RKO (cell line): ENCODE measurements around the gene SLC7A9.
"Not testable (repeated sequence)": the region's sequence is repeated elsewhere in the genome, so short reads cannot be mapped to it uniquely, and the experiment has no call there.

Source experiments
- DNase-seq: peaks from one replicate; pipeline ENCODE4 v3.0.0-alpha.2; 2016; ENCODE audit warnings: low spot score

SLC7A9 gene

DNA sequence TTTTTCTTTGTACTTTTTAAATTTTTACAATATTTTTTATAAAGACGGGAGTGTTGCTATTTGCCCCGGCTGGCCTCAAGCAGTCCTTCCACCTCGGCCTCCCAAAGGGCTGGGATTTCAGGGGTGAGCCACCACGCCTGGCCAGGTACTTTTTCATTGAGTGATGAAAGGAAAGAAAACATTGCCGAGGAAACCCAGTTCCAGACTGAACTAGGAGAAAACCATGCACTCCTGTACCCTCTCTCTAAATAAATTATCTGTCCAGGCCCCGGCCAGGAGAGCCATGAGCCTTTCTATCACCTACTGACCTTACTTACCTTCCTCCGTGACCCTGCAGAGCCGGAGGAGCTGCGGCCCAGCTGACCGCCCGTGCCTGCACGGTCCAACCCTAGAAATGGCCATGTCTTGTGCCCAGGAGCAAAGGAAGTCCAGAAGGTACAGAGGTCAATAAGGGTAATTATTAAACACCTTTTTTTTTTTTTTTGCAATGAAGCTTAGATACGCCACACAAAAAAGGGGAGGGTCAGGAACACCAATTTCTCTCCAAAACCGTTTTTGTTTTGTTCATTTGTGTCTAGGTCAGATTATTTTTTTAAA, at the start of gene SLC7A9:
SLC7A9 (minus strand) TSS at position 399 of the 597 bp plus-strand sequence. CDS start 1,233 bp downstream, outside the sequence.
- DNase-seq, result no peak

DNA sequence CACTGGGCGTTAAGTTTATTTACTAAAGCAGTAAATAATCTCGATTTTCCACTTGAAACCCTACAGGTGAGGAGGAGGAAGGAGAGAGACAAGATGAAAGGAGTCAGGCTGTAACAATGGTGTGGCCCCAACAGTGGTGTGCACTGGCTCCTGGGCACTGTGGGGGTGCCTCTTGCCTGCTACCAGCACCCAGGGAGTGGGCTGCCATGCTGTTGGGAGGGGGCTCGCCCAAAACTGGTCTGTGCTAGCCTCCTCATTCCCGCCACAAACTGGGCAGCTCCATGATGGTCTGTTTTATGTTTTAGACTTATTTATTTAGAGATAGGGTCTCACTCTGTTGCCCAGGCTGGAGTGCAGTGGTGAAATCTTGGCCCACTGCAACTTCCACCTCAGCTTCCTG, 49.8 kb upstream of the SLC7A9 start:
- DNase-seq, result no peak

DNA sequence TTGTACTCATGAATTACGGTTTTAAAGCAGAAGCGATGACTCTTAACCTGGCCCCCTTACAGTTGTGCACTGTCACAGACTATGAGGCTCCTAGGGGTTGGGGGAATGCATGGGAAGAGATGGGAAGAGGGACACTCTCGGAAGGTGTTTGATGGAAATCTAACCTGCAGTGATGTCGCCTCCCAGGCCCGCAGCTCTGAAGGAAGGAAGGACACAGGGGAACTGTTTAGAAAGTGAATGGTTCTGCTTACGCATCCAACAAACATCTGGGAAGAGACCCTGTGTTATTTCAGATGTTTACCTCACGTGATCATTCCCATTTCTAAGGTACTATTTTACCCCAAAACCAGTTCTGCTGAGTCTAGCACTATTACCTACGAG, 48.0 kb upstream of the SLC7A9 start:
- no peak for DNase-seq

DNA sequence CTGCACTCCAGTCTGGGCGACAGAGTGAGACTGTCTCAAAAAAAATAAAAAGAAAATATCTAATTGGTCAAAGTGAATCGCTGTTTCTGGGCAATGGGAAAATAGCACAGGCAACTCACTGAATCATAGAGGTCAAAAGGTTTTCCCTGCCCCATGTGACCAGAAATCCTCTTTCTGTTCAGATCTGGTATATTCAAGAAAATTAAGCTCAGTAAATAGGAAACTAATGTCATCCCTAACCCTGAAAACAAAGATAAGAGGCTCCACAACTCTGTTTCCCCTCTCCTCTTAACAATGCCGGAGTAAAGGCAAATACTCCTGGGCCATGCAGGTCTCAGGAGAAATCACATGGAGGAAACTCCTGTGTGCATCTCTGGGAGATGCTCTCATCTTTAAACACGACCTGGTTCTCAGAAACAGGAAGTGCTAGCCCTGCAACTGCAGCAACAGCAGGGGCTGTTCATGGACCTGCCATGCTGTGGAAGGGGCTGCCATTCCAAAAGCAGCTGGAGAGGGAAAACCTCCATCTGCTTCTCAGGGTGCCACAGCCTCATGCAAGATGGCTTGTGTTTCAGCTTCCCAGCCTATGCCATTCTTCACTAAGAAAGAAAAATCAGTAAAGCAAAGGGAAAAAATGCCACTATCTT, 47.5 kb upstream of the SLC7A9 start:
- DNase-seq, result no peak

DNA sequence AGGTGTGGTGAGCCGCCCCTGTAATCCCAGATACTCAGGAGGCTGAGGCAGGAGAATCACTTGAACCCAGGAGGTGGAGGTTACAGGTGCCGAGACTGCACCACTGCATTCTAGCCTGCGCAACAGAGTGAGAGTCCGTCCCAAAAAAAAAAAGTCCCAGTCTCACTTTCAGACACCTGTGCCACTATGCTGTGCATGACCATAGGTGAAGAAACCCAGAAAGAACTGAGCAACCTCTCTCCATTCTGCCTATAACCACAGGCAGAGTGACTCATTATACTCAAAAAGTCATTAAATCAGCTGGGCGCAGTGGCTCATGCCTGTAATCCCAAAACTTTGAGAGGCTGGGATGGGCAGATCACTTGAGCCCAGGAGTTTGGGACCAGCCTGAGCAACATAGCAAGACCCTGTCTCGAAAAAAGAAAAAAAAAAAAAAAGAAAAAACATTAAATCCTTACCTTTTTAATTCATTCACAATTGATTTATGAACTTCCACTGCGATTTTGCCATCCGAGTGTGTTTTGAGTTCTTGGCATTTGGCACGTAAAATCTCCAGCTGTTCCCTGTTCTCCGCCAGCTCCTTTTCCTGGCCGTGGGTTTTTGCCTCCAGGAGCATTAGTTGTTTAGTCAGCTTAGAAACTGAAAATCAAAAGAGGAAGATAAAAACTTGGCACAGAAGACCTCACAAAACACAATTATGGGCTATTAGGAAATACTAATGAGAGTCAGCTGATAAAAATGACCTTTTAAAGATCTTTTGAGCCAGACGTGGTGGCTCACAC, 45.5 kb upstream of the SLC7A9 start:
- no peak for DNase-seq

DNA sequence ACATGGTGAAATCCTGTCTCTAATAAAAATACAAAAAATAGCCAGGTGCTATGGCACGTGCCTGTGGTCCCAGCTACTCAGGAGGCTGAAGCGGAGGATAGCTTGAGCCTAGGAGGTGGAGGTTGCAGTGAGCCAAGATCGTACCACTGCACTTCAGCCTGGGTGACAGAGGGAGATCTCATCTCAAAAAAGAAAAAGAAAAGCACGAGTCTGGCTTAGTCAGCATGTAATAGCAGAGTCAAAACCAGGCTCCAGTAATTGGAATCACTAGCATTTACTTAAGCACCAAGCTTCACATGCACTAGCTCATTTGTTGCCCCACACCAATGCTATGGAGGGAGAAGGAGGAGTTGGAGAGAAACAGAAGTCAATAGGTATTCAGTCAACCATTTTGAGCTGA, 41.9 kb upstream of the SLC7A9 start:
- DNase-seq, result no peak

DNA sequence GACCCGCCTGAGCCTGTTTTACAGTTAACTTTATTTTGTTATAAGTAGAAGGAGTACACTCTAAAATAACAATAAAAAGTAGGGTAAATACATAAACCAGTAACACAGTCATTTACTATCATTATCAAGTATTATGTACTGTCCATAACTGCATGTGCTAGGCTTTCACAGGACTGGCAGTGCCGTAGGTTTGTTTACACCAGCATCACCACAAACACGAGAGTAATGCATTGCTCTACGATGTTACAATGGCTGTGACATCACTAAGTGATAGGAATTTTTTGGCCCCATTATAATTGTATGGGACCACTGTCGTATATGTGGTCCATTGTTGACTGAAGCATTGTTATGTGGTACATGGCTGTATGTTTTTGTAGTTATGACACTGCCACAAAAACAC, 41.3 kb upstream of the SLC7A9 start:
- DNase-seq, result no peak

DNA sequence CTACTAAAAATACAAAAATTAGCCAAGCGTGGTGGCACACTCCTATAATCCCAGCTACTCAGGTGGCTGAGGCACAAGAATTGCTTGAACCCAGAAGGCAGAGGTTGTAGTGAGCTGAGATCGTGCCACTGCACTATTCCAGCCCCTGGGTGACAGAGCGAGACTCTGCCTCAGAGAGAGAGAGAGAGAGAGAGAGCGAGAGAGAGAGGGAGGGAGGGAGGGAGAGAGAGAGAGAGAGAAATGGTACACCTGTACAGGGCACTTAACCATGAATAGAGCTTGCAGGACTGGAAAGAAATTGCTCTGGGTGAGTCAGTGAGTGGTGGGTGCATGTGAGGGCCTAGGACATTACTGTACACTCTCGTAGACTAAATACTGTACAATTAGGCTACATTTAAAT, 40.5 kb upstream of the SLC7A9 start:
- DNase-seq, result no peak

DNA sequence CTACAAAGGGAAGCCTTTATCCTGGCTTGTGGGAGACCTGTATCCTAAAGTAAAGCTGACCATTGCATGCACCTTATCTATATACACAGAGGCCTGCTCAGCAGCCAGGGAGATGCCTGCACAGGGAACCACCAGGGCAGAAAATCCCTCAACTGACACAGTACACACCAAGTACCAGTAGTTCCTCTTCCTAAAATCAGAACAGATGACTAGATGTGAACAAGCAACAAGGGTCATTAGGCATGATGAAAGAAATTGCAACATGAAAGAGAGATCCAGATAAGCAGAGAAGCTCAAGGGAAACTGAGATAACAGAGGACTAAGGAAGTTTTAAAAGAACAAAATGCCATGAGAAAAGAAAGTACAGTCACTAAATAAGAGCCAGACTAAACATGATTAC, 39.7 kb upstream of the SLC7A9 start:
- no peak for DNase-seq

DNA sequence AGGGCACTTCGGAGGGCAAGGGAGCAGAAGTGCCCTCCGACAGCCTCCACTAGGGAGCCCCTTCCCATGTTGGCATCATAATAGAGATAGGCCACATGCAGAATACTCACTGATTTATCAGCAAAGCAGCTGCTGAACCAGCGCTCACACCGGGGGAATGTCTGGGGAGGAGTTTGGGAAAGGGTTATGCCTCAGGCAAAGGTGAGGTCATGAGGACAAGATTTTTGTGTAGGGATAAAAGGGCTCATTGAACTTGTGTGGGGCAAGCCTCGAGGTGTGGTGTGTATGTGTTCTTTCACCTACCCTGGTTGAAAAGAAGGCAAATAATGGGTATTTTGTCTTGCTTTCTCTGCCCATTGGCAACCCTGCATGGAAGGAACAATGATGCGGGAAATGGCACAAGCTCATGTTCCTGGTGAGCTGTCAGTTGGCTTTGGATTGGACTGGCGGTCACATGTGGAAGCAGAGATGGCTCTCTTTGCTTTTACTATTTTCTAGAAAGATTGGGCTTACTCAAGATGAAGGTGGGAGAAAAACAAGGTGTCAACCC, 39.1 kb upstream of the SLC7A9 start:
- no peak for DNase-seq

DNA sequence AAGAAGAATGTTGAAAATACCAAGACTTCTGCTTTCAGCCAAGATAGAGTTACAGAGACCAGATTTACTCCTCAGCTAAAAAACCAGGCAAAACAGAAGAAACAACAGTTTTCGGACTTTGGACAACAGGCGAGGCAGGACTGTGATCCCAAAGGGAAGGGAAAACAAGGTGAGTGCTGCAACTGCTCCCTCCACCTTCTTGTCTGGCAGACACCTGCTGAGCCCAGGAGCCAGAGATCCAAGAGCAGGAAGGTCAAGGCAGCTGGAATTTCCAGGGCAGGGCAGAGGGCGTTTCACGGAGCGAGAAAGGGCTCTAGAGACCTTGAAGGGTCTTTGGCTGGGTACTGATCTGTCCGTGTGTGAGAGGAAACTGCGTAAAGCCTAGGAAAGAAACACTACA, 32.9 kb upstream of the SLC7A9 start:
- DNase-seq, result no peak

DNA sequence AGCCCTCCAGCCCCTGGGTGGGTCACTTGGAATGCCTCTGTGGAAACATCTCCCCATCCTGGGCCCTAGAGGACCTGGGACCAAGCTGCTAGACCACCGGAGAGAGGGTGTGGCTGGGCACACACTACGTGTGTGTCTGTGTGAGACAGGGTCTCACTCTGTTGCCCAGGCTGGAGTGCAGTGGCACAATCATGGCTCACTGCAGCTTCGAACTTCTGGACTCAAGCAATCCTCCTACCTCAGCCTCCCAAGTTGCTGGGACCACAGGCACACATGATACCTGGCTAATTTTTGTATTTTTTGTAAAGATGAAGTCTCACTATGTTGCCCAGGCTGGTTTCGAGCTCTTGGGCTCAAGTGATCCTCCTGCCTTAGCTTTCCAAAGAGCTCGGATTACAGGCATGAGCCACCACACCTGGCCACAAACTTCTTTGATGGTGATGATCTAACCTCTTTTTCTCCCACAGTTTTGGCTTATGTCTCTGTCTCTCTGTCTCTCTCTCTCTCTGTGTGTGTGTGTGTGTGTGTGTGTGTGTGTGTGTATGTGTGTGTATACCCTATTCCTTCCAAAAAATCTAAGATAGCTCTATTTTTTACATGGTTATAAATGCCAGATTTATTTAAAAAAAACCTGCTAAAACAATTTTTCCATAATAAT, 32.1 kb upstream of the SLC7A9 start:
- no peak for DNase-seq

DNA sequence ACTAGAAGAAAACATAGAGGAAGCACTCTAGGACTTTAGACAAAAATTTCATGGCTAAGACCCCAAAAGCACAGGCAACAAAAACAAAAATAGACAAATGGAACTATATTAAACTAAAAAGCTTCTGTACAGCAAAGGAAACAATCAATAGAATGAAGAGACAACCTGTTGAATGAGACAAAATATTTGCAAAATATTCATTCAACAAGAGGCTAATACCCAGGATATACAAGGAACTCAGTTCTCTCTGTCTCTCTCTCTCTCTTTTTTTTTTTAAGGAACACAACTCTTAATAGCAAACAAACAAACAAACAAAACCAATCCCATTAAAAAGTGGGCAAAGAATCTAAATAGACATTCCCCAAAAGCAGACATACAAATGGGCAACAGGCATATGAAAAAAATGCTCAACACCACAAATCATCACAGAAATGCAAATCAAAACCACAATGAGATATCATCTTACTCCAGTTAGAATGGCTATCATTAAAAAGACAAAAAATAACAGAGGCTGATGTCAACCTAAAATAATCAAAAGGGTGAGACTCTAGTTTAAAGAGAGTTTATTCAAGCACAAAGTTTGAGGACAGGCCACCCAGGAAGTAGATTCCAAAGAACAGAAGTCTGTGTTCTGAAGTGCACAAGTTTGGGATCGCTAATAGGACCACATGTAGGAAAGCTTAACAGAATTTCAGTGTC, 27.1 kb upstream of the SLC7A9 start:
- no peak for DNase-seq

DNA sequence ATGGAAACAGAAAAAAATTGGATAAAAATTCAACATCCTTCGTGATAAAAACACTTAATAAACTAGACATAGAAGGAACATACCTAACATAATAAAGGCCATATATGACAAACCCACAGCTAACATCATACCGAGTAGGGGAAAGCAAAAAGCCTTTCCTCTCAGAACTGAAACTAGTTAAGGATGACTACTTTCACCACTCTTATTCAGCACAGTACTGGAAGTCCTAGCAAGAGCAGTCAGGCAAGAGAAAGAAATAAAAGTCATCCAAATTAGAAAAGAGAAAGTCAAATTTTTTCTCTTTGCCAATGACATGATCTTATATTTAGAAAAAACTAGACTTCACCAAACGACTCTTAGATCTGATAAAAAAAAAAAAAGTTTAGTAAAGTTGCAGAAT, 25.8 kb upstream of the SLC7A9 start:
- no peak for DNase-seq

DNA sequence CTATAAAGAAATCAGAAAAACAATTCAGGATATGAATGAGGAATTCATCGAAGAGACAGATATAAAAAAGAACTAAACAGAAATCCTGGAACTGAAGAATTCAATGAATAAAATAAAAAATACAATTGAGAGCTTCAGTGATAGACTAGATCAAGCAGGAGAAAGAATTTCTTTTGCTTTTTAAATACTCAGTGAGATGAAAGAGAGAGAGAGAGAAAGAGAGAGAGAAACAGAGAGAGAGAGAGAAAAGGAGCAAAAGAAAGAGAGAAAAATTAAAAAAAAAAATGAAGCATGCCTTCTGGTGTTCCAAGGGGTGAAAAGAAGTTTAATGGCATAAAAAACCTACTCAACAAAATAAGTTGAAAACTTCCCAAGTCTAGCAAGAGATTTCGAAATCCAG, 22.0 kb upstream of the SLC7A9 start:
- DNase-seq, result no peak

DNA sequence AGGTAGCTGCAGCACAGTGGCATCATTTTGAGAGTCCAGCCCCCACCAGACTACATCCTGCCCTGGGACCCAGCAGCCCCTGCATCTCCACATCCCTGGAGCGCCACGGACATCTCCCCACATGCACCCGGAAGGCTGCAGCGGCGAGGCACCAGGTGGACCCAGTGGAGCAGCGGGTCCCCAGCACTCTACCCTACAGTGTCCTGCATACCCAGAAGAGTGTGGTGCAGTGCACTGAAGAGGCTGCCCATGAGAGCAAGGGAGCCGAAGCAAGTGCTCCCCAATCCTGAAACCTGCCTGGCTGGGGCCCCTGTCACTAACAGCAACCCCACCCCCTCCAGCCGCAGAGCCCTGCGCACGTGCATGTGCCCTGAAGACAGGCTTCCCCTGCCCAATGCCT, 21.3 kb upstream of the SLC7A9 start:
- no peak for DNase-seq

DNA sequence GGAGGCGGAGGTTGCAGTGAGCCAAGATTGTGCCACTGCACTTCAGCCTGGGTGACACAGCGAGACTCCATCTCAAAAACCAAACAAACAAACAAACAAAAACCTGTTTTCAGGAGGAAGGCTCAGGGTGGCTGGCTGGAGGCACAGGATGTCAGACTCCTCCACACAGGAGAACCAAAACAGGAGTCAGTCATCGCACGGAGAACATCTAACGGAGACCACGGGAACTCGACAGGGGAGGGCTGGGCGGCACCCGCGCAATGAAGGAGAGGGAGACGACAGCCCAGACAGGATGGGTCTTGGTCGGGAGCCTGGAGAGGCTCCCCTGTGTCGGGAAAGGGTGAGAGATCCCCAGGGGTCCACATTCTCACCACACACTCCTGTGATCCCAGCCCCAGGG, 20.8 kb upstream of the SLC7A9 start:
- no peak for DNase-seq

DNA sequence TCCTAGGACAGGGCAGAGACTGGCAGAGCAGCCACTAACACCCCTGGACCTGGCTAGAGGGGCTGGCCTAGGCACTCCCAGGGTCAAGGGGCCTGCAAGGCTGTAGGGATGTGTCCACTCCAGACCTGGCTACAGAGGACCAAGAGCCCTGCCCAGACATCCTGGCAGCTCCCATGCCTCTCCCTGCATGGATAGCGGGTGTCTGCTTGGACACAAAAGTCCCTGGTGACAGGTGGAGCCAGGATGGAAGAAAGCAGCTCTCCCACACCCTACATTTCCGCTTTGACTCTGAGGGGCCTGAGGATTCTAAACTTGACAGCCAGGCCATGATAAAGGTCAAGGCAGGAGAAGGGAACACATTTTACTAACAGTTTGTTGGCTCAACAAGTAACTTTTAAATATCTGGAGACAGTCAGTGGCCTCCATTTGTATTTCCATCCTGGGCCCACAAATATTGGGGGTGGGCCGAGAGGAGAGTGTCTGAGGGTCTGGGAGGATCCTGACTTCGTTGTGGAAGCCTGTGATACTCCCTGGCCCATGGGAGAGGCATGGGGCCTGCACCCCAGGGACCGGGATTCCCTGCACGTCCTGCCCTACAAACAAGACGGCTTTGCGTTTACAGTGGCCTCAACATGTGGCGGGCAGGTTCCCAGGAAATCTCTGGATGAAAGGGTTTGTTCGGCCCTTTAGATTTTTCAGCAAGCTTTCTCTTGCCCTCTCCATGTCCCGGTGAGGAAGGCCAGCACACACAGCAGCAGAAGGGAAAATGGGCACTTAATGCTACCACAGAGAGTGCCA, 19.8 kb upstream of the SLC7A9 start:
- DNase-seq, result no peak

DNA sequence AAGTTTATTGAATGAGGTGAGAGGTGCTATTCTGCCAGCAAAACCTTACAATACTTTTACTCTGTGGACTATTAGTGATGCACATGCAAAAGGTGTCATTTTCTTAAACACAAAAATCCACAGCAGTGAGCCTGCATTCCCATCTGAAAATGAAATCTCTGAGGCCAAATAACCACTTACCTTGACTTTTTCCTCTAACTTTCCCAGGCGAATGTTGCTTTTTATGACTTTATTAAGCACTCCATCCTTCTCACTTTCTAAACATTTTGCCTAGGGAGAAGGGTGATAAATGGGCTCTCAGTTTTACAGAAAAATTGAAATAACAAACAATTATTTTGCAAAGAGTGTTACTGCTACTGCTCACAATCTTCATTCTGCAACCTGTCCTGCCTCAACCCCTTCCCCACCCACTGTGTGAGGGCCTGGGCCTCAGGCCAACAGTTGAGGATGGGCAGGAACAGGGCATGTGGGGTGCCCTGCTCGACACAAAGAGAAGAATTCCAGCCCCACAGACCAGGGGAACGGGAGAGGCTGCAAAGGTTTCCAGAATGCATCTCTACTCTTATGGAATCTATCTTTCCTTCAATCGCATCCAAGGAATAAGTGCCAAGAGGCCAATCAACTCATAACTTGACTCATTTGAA, 18.1 kb upstream of the SLC7A9 start:
- no peak for DNase-seq

DNA sequence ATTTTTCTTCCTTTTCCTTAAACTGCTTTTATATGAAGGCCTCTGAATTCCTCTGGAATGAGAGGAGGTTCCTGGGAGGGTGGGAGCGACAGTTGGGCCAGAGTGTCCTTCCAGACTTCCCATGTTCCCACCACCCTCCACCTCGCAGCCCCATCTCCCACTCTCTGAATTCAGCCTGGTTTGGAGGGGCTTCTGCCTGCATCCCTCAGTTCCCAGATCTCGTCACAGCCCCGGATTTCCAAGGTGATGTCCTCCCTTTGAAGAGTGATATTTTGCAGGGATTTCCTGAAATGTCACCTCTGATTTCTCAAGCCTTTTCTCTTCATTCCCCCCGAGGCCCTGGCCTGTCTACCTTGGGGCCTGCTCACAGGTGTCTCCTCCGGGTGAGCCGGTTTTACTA, 16.7 kb upstream of the SLC7A9 start:
- DNase-seq, result no peak

DNA sequence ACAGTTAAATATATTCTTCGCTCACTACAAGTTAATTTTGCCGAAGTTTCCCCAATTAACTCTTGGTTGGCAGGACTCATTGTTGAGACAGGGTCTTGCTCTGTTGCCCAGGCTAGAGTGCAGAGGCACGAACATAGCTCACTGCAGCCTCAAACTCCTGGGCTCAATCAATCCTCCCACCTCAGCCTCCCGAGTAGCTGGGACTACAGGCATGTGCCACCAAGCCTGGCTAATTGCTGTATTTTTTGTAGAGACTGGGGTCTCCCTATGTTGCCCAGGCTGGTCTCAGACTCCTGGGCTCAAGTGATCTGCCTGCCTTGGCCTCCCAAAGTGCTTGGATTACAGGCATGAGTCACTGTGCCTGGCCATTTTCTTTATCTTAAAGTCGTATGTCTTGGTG, 15.7 kb upstream of the SLC7A9 start:
- DNase-seq, result not testable (repeated sequence)
